Endothelial cell of umbilical vein (primary cell): ENCODE measurements around the gene MCRIP1. TPM values are rescaled to one million over a fixed set of nuclear protein-coding genes. Genes with fewer than 3 reads are reported as not detected.

ENCODE experiments used
- BruUV-seq: library from RNA; stranded (reverse); fragments of 400-500 nt; replicated peaks from 2 replicates; lab custom pipeline; 2021; lab: Mats Ljungman, UMichigan
- CTCF ChIA-PET: fragments of 300-600, 350-600 bp; sonication (Branson Sonifier 250); formaldehyde crosslinking; loops from one replicate; lab custom pipeline; 2021; ENCODE audit warnings: antibody characterized with exemption, inconsistent platforms; lab: Charles Lee
- POLR2A ChIA-PET: fragments of 300-600, 350-600 bp; sonication (Branson Sonifier 250); formaldehyde crosslinking; loops from one replicate; lab custom pipeline; 2021; ENCODE audit warnings: antibody characterized with exemption, inconsistent platforms; lab: Charles Lee
- DNase-seq: peaks from one replicate; pipeline ENCODE4 v3.0.0-alpha.2; 2011; ENCODE audit warnings: low read depth, low spot score
- FAIRE-seq: peaks from 2 replicates; lab custom pipeline; 2011; peaks lifted over from hg19 to GRCh38; lab: Jason Lieb, UNC
- H2AFZ ChIP-seq: 2 replicates; pipeline ENCODE4 v1.6.0; 2012; ENCODE audit warnings: low read depth, low read length, control low read depth, inconsistent platforms
- H3K27ac ChIP-seq: 2 replicates; pipeline ENCODE4 v1.5.1; 2011; ENCODE audit warnings: low read depth, mild to moderate bottlenecking, control low read depth, low read length, moderate library complexity; ENCODE audit not compliant: insufficient read depth
- H3K27me3 ChIP-seq, 2 experiments: 2 replicates each; pipeline versions ENCODE4 v1.6.0 to v1.6.1; 2011; ENCODE audit warnings: low read length in 2 of 2, mixed read lengths in 1 of 2; ENCODE audit not compliant: control insufficient read depth in 2 of 2, insufficient read depth in 2 of 2
- H3K36me3 ChIP-seq, 2 experiments: 2 replicates in 1 of 2; 3 replicates in 1 of 2; pipeline ENCODE4 v1.5.1; 2011; ENCODE audit warnings: low read length in 2 of 2, mild to moderate bottlenecking in 1 of 2, moderate library complexity in 1 of 2; ENCODE audit not compliant: control insufficient read depth in 2 of 2, insufficient read depth in 2 of 2; ENCODE audit errors: extremely low read depth in 1 of 2
- H3K4me1 ChIP-seq: 3 replicates; pipeline ENCODE4 v1.5.1; 2011; ENCODE audit warnings: mild to moderate bottlenecking, low read length; ENCODE audit not compliant: control insufficient read depth, insufficient read depth; ENCODE audit errors: extremely low read depth
- H3K4me2 ChIP-seq: 2 replicates; pipeline ENCODE4 v1.6.1; 2011; ENCODE audit warnings: low read length, control low read depth, mixed read lengths; ENCODE audit not compliant: insufficient read depth
- H3K4me3 ChIP-seq, 3 experiments: fragments of 200-600 bp in 1 of 3; sonication (generic), shearing (Covaris generic) in 1 of 3; replicated peaks in 1 of 3; 2 replicates each; pipeline ENCODE4 v1.5.1; 2011 to 2016; ENCODE audit warnings: control low read depth in 3 of 3, low read length in 3 of 3, mild to moderate bottlenecking in 2 of 3, inconsistent platforms in 1 of 3, low read depth in 1 of 3, moderate library complexity in 1 of 3; ENCODE audit not compliant: insufficient read depth in 1 of 3
- H3K79me2 ChIP-seq: 2 replicates; pipeline ENCODE4 v1.6.0; 2012; ENCODE audit warnings: low read length, inconsistent platforms; ENCODE audit not compliant: control insufficient read depth, insufficient read depth
- H3K9ac ChIP-seq: replicated peaks from 2 replicates; pipeline ENCODE3; 2011; ENCODE audit warnings: low read length, control low read depth; ENCODE audit not compliant: insufficient read depth; ENCODE audit errors: extremely low read depth
- H3K9me1 ChIP-seq: replicated peaks from 3 replicates; pipeline ENCODE4 v1.6.0; 2011; ENCODE audit warnings: mild to moderate bottlenecking, low read length; ENCODE audit not compliant: control insufficient read depth, insufficient read depth; ENCODE audit errors: extremely low read depth
- H3K9me3 ChIP-seq: replicated peaks from 2 replicates; pipeline ENCODE4 v1.5.1; 2012; ENCODE audit warnings: low read length, inconsistent platforms; ENCODE audit not compliant: control insufficient read depth, insufficient read depth
- H4K20me1 ChIP-seq: replicated peaks from 2 replicates; pipeline ENCODE3; 2011; ENCODE audit warnings: mild to moderate bottlenecking, low read length; ENCODE audit not compliant: control insufficient read depth, insufficient read depth; ENCODE audit errors: extremely low read depth
- CTCF ChIP-seq, 2 donors: IDR thresholded peaks; 1 replicate in 1 of 2; 2 replicates in 1 of 2; pipeline ENCODE4 v1.5.1; 2011; ENCODE audit warnings: low read length in 2 of 2, mild to moderate bottlenecking in 2 of 2, moderate library complexity in 2 of 2, control low read depth in 1 of 2, inconsistent platforms in 1 of 2, low read depth in 1 of 2; ENCODE audit not compliant: insufficient read depth in 1 of 2; ENCODE audit errors: extremely low read depth in 1 of 2
- EZH2 ChIP-seq: IDR thresholded peaks from 2 replicates; pipeline ENCODE4 v1.6.1; 2012; ENCODE audit warnings: borderline replicate concordance, low read depth, mild to moderate bottlenecking, moderate library complexity, low read length, inconsistent platforms; ENCODE audit not compliant: severe bottlenecking
- FOS ChIP-seq: IDR thresholded peaks from 2 replicates; pipeline ENCODE4 v1.6.1; 2011; ENCODE audit warnings: mild to moderate bottlenecking, low read length, moderate library complexity, borderline replicate concordance; ENCODE audit not compliant: insufficient read depth
- GATA2 ChIP-seq: IDR thresholded peaks from 2 replicates; pipeline ENCODE4 v1.7.0; 2011; ENCODE audit warnings: low read depth, mild to moderate bottlenecking, moderate library complexity, mixed read lengths, low read length; ENCODE audit not compliant: insufficient read length, insufficient read depth
- JUN ChIP-seq: IDR thresholded peaks from 2 replicates; pipeline ENCODE4 v1.6.1; 2011; ENCODE audit warnings: borderline replicate concordance, low read depth; ENCODE audit not compliant: insufficient read length, insufficient read depth
- MAX ChIP-seq: IDR thresholded peaks from 2 replicates; pipeline ENCODE4 v1.6.1; 2011; ENCODE audit not compliant: insufficient read depth, insufficient read length
- MYC ChIP-seq: IDR thresholded peaks from one replicate; pipeline ENCODE4 v1.6.1; 2011; ENCODE audit warnings: mild to moderate bottlenecking, low read depth, low read length
- POLR2A ChIP-seq: IDR thresholded peaks from 2 replicates; pipeline ENCODE4 v1.6.1; 2012; ENCODE audit warnings: low read depth, mild to moderate bottlenecking, control low read depth, low read length
- POLR2AphosphoS5 ChIP-seq: IDR thresholded peaks from 2 replicates; pipeline ENCODE4 v1.6.1; 2012; ENCODE audit warnings: low read depth, mild to moderate bottlenecking, control low read depth, low read length, moderate library complexity; ENCODE audit not compliant: insufficient read depth
- dilution Hi-C: fragments of 300-500 bp; cut with MboI; formaldehyde crosslinking; loops from one replicate; pipeline ENCODE4 v1.15.0; 2019; ENCODE audit warnings: low sequenced_read_pairs; ENCODE audit not compliant: extremely low pct_ligation_motif_present
- intact Hi-C: fragments of 100-400 bp; cut with micrococcal nuclease; formaldehyde crosslinking; loops from one replicate; pipeline ENCODE4 v1.10.0; 2022
- polyA plus RNA-seq, 4 experiments: library from polyadenylated mRNA; depleted of rRNA in 3 of 4; stranded (reverse) in 3 of 4; unstranded in 1 of 4; fragments of >200 nt; gene quantifications; 2 replicates each; pipeline versions ENCODE4 v1.2.1 to v1.2.3, GENCODE V29; 2011 to 2012; ENCODE audit warnings: missing spikeins in 1 of 4
- total RNA-seq: library from RNA; stranded (reverse); gene quantifications from 2 replicates; pipeline ENCODE4 v1.2.3, GENCODE V29; 2021

MCRIP1 gene
- total and polyA plus RNA-seq, 2 donors (not counting 3 experiments of a cell fraction or from before 2014, with no cell fraction given) = 121 to 205 TPM

GRCh38 chr17:81837641-81838040 is 4.5 kb upstream of the MCRIP1 start:
- Histone ChIP-seq H3K36me3 (peaks cover 0 to 3% of the 10 kb centered on the region in 2 experiments), H3K4me1 (peaks cover 6% of the 10 kb centered on the region), H2AFZ (no peak overlapping the region), H3K9ac (no peak overlapping the region), H3K9me3 (no peaks in the 10 kb centered on the region), H4K20me1 (no peaks in the 10 kb centered on the region), H3K4me2 (no peak overlapping the region), H3K27ac (no peak overlapping the region), H3K9me1 (no peaks in the 10 kb centered on the region), H3K4me3 (no peak overlapping the region), H3K79me2 (no peaks in the 10 kb centered on the region), H3K27me3 (no peaks in the 10 kb centered on the region)
- ChIA-PET CTCF (no interaction called here), POLR2A (no interaction called here)
- FAIRE-seq = no peak
- intact Hi-C loops = no loop called here
- TF ChIP-seq POLR2A (no peak), FOS (no peak), EZH2 (no peak), JUN (no peak), CTCF (IDR thresholded peaks at IDR 0.05; ENCODE audit: extremely low read depth in 1 of 2, insufficient read depth in 1 of 2, low read depth in 1 of 2, low read length in 2 of 2) (no peak), MAX (no peak), MYC (no peak), GATA2 (no peak), POLR2AphosphoS5 (no peak)
- dilution Hi-C loops = no loop called here
- no TSS peak for BruUV-seq
- no peak for DNase-seq
